ENCODE results near the gene RBP3. TPM values are rescaled to one million over a fixed set of nuclear protein-coding genes. Genes with fewer than 3 reads are reported as not detected.

Gene RBP3
- total RNA-seq, 1 donor, result not detected

GRCh38 chr10:47376522-47377220, 28.5 kb downstream of the RBP3 start:
- DNase-seq (ENCODE audit: low read depth), result no peak
- TF ChIP-seq CTCF (IDR thresholded peaks at IDR 0.05; ENCODE audit: insufficient read depth, low read length), result no peak
- no peak overlapping the region for H3K4me3 ChIP-seq (ENCODE audit: low read depth, low read length)

GRCh38 chr10:47378183-47378510, 30.0 kb downstream of the RBP3 start:
- TF ChIP-seq CTCF (IDR thresholded peaks at IDR 0.05; ENCODE audit: insufficient read depth, low read length), result no peak
- DNase-seq (ENCODE audit: low read depth), result no peak
- no peak overlapping the region for H3K4me3 ChIP-seq (ENCODE audit: low read depth, low read length)

GRCh38 chr10:47378606-47379444, 30.7 kb downstream of the RBP3 start:
- DNase-seq (ENCODE audit: low read depth), result no peak
- no peak for TF ChIP-seq CTCF (IDR thresholded peaks at IDR 0.05; ENCODE audit: insufficient read depth, low read length)
- no peak overlapping the region for H3K4me3 ChIP-seq (ENCODE audit: low read depth, low read length)

- TF ChIP-seq CTCF (IDR thresholded peaks at IDR 0.05; ENCODE audit: insufficient read depth, low read length), result no peak
- no peak for DNase-seq (ENCODE audit: low read depth)
- H3K4me3 ChIP-seq (ENCODE audit: low read depth, low read length), result no peak overlapping the region
Measured at GRCh38 chr10:47379445-47379785, 31.3 kb downstream of the RBP3 start.

- no peak for DNase-seq (ENCODE audit: low read depth)
- no peak overlapping the region for H3K4me3 ChIP-seq (ENCODE audit: low read depth, low read length)
- TF ChIP-seq CTCF (IDR thresholded peaks at IDR 0.05; ENCODE audit: insufficient read depth, low read length), result no peak
Measured at GRCh38 chr10:47379901-47380300, 31.7 kb downstream of the RBP3 start.

- H3K4me3 ChIP-seq (ENCODE audit: low read depth, low read length), result no peak overlapping the region
- DNase-seq (ENCODE audit: low read depth), result no peak
- no peak for TF ChIP-seq CTCF (IDR thresholded peaks at IDR 0.05; ENCODE audit: insufficient read depth, low read length)
Measured at GRCh38 chr10:47380341-47381102, 32.4 kb downstream of the RBP3 start.
